Gastroesophageal sphincter (tissue), 4 donors: ENCODE results near the gene MAP4K4. TPM values are rescaled to one million over a fixed set of nuclear protein-coding genes. Genes with fewer than 3 reads are reported as not detected.
"Not testable (repeated sequence)": the region's sequence is repeated elsewhere in the genome, so short reads cannot be mapped to it uniquely, and the experiment has no call there.

Source experiments
- ATAC-seq: fragments of 150-250 bp; one replicate; pipeline ENCODE4 v1.9.1; 2016; ENCODE audit warnings: mild to moderate bottlenecking, moderate library complexity
- H3K27ac ChIP-seq, 4 donors: fragments of 200-600 bp; sonication (generic) in 3 of 4; 1 replicate in 3 of 4; 2 replicates in 1 of 4; pipeline ENCODE4 v1.5.1; 2016 to 2019
- H3K27me3 ChIP-seq: fragments of 200-600 bp; sonication (generic); one replicate; pipeline ENCODE4 v1.5.1; 2019
- H3K36me3 ChIP-seq, 2 donors: fragments of 200-600 bp; sonication (generic); one replicate each; pipeline ENCODE4 v1.5.1; 2019; ENCODE audit warnings: control low read depth in 1 of 2
- H3K4me1 ChIP-seq, 3 donors: fragments of 200-600 bp; sonication (generic); 1 replicate in 2 of 3; 2 replicates in 1 of 3; pipeline ENCODE4 v1.5.1; 2016 to 2019; ENCODE audit warnings: control low read depth in 2 of 3
- H3K4me3 ChIP-seq, 2 donors: fragments of 200-600 bp; sonication (generic); one replicate each; pipeline ENCODE4 v1.5.1; 2019; ENCODE audit warnings: mild to moderate bottlenecking in 1 of 2, moderate library complexity in 1 of 2
- H3K9me3 ChIP-seq, 3 donors: fragments of 200-600 bp; sonication (generic); one replicate each; pipeline ENCODE4 v1.5.1; 2017 to 2019; ENCODE audit warnings: control low read depth in 2 of 3
- EP300 ChIP-seq: sonication (generic); formaldehyde crosslinking; IDR thresholded peaks from one replicate; pipeline ENCODE4 v1.6.1; 2017; ENCODE audit warnings: antibody characterized with exemption, mild to moderate bottlenecking
- POLR2A ChIP-seq, 2 donors: fragments of 450-650 bp; IDR thresholded peaks; one replicate each; pipeline ENCODE4 v1.6.1; 2017; ENCODE audit warnings: antibody characterized with exemption in 2 of 2, mild to moderate bottlenecking in 2 of 2, moderate library complexity in 1 of 2
- POLR2AphosphoS5 ChIP-seq: sonication (generic); formaldehyde crosslinking; IDR thresholded peaks from one replicate; pipeline ENCODE4 v1.6.1; 2017; ENCODE audit warnings: antibody characterized with exemption
- WGBS, 2 donors: methylation state at CpG; one replicate each; pipeline ENCODE4 v1.1.5; 2018; ENCODE audit warnings: low coverage in 1 of 2; 5-methylcytosine and 5-hydroxymethylcytosine counted together
- total RNA-seq, 4 donors: library from RNA; depleted of rRNA; stranded (reverse); fragments of >200 nt; gene quantifications; one replicate each; pipeline ENCODE4 v1.1.0, GENCODE V29; 2016
- TF ChIP-seq, protein P1 (sequence below), 4 experiments: fragments of 200-600 bp in 2 of 4; fragments of 450-650 bp in 2 of 4; sonication (generic) in 1 of 4; IDR thresholded peaks; one replicate each; pipeline ENCODE4 v1.5.1; 2017 to 2019; ENCODE audit warnings: antibody characterized with exemption in 4 of 4, mild to moderate bottlenecking in 2 of 4, moderate library complexity in 2 of 4

The MAP4K4 gene
- total RNA-seq, 4 donors from 2014 or later: 35.8 to 59.5 (median 48.9) TPM

DNA sequence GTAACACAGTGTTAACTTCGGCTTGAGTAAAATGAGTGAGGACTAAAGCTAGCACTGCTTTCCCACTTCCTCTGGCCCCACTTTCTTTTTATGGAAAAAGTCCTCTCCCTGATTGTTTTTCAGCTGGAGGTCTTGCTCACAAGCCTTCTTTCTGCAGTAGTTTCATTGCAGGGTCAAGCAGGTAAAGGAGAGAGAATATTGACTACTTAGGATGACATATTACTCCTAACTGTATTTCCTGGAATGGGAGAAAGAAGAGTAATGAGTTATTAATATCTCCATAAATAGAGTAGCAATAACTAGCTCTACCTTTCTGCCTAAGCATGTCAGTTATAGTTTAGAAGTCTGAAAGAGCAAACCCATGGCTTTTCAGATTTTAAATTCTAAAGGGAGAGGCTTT is 45.0 kb downstream of the MAP4K4 start:
- peaks cover 23 to 83% (median 24%) of the 10 kb centered on the region in 3 donors for H3K4me1 ChIP-seq
- H3K27me3 ChIP-seq: no peaks in the 10 kb centered on the region
- ATAC-seq: no peak
- H3K4me3 ChIP-seq: no peak overlapping the region
- TF ChIP-seq POLR2A (IDR thresholded peaks at IDR 0.05) (no peak), POLR2AphosphoS5 (no peak), EP300 (no peak)
- TF ChIP-seq, protein P1, sequence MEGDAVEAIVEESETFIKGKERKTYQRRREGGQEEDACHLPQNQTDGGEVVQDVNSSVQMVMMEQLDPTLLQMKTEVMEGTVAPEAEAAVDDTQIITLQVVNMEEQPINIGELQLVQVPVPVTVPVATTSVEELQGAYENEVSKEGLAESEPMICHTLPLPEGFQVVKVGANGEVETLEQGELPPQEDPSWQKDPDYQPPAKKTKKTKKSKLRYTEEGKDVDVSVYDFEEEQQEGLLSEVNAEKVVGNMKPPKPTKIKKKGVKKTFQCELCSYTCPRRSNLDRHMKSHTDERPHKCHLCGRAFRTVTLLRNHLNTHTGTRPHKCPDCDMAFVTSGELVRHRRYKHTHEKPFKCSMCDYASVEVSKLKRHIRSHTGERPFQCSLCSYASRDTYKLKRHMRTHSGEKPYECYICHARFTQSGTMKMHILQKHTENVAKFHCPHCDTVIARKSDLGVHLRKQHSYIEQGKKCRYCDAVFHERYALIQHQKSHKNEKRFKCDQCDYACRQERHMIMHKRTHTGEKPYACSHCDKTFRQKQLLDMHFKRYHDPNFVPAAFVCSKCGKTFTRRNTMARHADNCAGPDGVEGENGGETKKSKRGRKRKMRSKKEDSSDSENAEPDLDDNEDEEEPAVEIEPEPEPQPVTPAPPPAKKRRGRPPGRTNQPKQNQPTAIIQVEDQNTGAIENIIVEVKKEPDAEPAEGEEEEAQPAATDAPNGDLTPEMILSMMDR (IDR thresholded peaks at IDR 0.05): no peak
- H3K9me3 ChIP-seq: no peaks in the 10 kb centered on the region
- 15% methylated on average over 1 of the region's 1 CpG; no CpG with 5 or more reads in 1 of the 2 donors for WGBS, 2 donors
- peak overlapping the region in 3 of 4 donors; percentile 31 to 44 (median 39) for H3K27ac ChIP-seq
- no peaks in the 10 kb centered on the region for H3K36me3 ChIP-seq

DNA sequence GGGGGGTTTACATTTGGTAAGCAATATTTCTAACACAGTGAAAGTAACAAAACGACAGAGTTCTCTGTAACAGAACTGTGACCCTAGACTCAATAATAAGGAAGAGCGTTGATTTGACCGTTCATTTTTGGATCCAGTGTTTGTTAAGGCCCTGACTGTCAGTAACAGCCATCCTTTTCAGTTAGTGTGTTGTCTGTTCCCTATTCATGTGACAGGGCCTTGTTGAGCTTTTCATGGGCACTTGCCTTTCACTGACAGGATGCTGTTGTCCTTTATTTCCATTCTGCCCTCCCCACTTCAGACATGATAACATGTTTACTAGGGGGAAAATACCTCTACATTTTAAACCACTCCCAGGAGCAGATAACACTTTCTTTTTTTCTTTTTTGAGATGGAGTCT is 45.8 kb downstream of the MAP4K4 start:
- 66 to 86% methylated on average over 3 of the region's 3 CpGs for WGBS, 2 donors
- H3K36me3 ChIP-seq: no peaks in the 10 kb centered on the region
- no peaks in the 10 kb centered on the region for H3K27me3 ChIP-seq
- H3K4me1 ChIP-seq: peaks cover 25 to 83% (median 28%) of the 10 kb centered on the region in 3 donors
- no peaks in the 10 kb centered on the region for H3K9me3 ChIP-seq
- peak overlapping the region in 2 of 4 donors; percentile 20 to 39 for H3K27ac ChIP-seq
- no peak for ATAC-seq
- no peak overlapping the region for H3K4me3 ChIP-seq
- TF ChIP-seq, protein P1 (IDR thresholded peaks at IDR 0.05): no peak
- no peak for TF ChIP-seq POLR2A (IDR thresholded peaks at IDR 0.05)
- no peak for TF ChIP-seq EP300
- no peak for TF ChIP-seq POLR2AphosphoS5

DNA sequence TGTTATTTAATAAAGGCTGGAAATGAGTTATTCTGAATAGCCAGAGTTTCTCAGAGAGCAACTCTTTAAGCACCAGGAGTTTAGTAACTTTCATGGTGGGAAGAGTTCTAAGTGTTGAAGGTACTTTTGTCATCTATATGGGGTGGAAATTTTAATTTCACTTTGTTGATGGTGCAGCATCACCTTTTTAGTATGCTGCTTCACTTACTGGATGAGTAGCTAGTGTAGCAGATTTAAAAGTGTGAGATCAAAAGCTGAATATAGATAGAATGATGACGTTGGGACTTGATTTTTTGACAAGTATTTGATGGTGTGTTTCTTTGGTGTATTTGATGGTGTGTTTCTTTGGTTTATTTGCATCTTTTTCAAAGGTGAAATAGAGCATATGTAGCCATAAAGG is 47.3 kb downstream of the MAP4K4 start:
- Histone ChIP-seq H3K27ac (no peak overlapping the region), H3K4me3 (no peak overlapping the region), H3K36me3 (no peaks in the 10 kb centered on the region), H3K9me3 (no peaks in the 10 kb centered on the region), H3K4me1 (peaks cover 25 to 80% (median 28%) of the 10 kb centered on the region in 3 donors), H3K27me3 (no peaks in the 10 kb centered on the region)
- ATAC-seq: no peak
- 55 to 61% methylated on average over 1 of the region's 1 CpG for WGBS, 2 donors
- TF ChIP-seq POLR2AphosphoS5 (no peak), POLR2A (IDR thresholded peaks at IDR 0.05) (no peak), EP300 (no peak)
- TF ChIP-seq, protein P1 (IDR thresholded peaks at IDR 0.05): no peak

DNA sequence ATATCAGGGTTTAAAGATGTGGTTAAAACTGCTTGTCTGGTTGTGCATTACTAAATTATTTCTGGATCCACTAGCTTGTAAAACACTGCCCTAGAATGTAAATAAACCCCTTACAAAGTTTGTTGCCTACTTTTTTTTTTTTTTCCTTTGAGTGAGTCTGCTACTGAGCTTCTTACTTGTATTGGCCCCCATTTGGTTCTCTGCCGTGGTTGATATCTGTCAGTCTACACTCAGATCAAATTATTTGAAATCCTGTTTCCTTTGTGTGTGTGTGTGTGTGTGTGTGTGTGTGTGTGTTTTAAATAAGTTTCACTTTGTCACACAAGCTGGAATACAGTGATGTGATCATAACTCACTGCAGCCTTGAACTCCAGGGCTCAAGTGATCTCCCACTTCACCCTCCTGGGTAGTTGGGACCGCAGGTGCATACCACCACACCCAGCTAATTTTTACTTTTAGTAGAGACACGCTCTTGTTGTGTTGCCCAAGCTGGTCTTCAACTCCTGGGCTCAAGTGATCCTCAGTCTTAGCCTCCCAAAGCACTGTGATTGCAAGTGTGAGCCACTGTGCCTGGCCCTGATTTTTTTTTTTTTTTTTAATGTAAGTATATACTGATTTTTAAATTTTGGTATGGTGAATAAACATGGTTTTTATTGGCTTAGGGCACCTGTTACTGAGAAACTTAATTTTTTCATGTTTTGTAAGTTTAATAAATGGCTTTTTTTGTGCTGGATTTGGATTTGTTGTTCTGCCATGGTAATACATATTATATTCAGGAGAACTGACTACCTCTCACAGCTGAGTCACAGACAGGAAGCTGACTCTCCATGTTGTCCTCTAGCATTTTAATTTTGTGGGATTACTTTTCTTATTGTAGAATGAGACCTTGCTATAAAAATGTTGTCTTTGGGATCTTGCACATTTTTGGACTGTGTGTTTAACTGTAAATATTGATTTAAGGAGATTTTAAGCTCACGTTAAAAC is 48.5 kb downstream of the MAP4K4 start:
- no peaks in the 10 kb centered on the region for H3K36me3 ChIP-seq
- peaks cover 25 to 75% (median 28%) of the 10 kb centered on the region in 3 donors for H3K4me1 ChIP-seq
- no peaks in the 10 kb centered on the region for H3K9me3 ChIP-seq
- H3K4me3 ChIP-seq: no peak overlapping the region
- no peak for ATAC-seq
- H3K27ac ChIP-seq: no peak overlapping the region
- TF ChIP-seq EP300 (no peak), POLR2A (IDR thresholded peaks at IDR 0.05) (no peak)
- no peaks in the 10 kb centered on the region for H3K27me3 ChIP-seq
- WGBS, 2 donors: 62 to 82% methylated on average over 4 of the region's 4 CpGs

DNA sequence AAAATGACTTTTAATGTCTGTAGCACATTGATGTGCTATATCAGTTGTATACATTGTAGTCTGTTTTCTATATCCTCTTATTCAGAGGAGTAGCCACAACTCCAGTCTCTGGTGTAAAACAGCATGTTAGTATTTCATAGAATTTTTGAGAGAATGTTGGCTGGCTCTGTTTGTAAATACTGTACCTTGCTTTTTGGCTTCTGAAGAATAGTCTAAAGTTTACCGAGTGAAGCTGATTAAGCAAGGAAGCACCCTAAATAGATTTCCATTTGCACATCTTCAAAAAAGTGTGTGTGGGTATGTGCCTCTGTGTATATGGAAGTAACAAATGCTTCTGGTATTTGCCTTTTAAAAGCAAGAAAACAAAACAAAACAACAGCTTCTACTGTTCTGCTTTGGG is 50.5 kb downstream of the MAP4K4 start:
- TF ChIP-seq POLR2AphosphoS5 (no peak), EP300 (no peak), POLR2A (IDR thresholded peaks at IDR 0.05) (no peak)
- TF ChIP-seq, protein P1 (IDR thresholded peaks at IDR 0.05): no peak
- no peak overlapping the region for H3K27ac ChIP-seq
- no peak overlapping the region for H3K4me3 ChIP-seq
- peaks cover 30 to 77% (median 32%) of the 10 kb centered on the region in 3 donors for H3K4me1 ChIP-seq
- H3K36me3 ChIP-seq: no peaks in the 10 kb centered on the region
- H3K27me3 ChIP-seq: no peaks in the 10 kb centered on the region
- 18 to 25% methylated on average over 1 of the region's 1 CpG for WGBS, 2 donors
- ATAC-seq: no peak
- H3K9me3 ChIP-seq: no peaks in the 10 kb centered on the region

DNA sequence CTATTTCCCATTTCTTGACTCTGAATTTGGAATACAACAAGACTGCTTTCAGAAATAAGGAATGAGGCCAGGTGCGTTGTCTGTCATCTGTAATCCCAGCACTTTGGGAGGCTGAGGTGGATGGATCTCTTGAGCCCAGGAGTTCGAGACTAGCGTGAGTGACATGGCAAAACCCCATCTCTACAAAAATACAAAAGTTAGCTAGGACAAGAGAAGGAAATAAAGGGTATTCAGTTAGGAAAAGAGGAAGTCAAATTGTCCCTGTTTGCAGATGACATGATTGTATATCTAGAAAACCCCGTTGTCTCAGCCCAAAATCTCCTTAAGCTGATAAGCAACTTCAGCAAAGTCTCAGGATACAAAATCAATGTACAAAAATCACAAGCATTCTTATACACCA is 51.0 kb downstream of the MAP4K4 start:
- H3K27me3 ChIP-seq, H3K27ac ChIP-seq, ATAC-seq, H3K4me3 ChIP-seq, H3K9me3 ChIP-seq, H3K36me3 ChIP-seq: not testable (repeated sequence)
- H3K4me1 ChIP-seq: peaks cover 33 to 77% (median 35%) of the 10 kb centered on the region in 3 donors
- WGBS, 2 donors: 94 to 100% methylated on average over 1 to 3 of the region's 4 CpGs
